Type B pancreatic cell (in vitro differentiated cells): Measurements from ENCODE around the gene SLC3A2. TPM values are rescaled to one million over a fixed set of nuclear protein-coding genes. Genes with fewer than 3 reads are reported as not detected.

Experiments
- DNase-seq: peaks from one replicate; pipeline ENCODE4 v3.0.0; 2021; ENCODE audit warnings: mixed read lengths; ENCODE audit not compliant: unreplicated experiment; ENCODE audit errors: extremely low spot score
- H3K27ac Mint-ChIP-seq: 2 replicates; pipeline ENCODE4 v1.8.0; 2021; ENCODE audit warnings: mild to moderate bottlenecking, mixed read lengths
- H3K27me3 Mint-ChIP-seq: 2 replicates; pipeline ENCODE4 v1.8.0; 2021; ENCODE audit warnings: mixed read lengths
- H3K36me3 Mint-ChIP-seq: 2 replicates; pipeline ENCODE4 v1.8.0; 2021; ENCODE audit warnings: mixed read lengths
- H3K4me1 Mint-ChIP-seq: one replicate; pipeline ENCODE4 v1.8.0; 2021; ENCODE audit warnings: mixed read lengths; ENCODE audit not compliant: unreplicated experiment
- H3K4me3 Mint-ChIP-seq: 2 replicates; pipeline ENCODE4 v1.8.0; 2021; ENCODE audit warnings: mild to moderate bottlenecking, mixed read lengths
- H3K9me3 Mint-ChIP-seq: 2 replicates; pipeline ENCODE4 v1.8.0; 2021; ENCODE audit warnings: mixed read lengths
- total RNA-seq: library from RNA; stranded (reverse); gene quantifications from 2 replicates; pipeline ENCODE4 v1.2.1, GENCODE V29; 2021; ENCODE audit warnings: low replicate concordance
- TF ChIP-seq, protein P1 (sequence below): fragments of 200-600 bp; sonication (generic); conservative IDR thresholded peaks from 2 replicates; pipeline ENCODE4 v1.5.0; 2021; ENCODE audit warnings: antibody characterized with exemption, mild to moderate bottlenecking

SLC3A2 gene
- total RNA-seq, 1 donor from 2014 or later, result 190 TPM

DNA sequence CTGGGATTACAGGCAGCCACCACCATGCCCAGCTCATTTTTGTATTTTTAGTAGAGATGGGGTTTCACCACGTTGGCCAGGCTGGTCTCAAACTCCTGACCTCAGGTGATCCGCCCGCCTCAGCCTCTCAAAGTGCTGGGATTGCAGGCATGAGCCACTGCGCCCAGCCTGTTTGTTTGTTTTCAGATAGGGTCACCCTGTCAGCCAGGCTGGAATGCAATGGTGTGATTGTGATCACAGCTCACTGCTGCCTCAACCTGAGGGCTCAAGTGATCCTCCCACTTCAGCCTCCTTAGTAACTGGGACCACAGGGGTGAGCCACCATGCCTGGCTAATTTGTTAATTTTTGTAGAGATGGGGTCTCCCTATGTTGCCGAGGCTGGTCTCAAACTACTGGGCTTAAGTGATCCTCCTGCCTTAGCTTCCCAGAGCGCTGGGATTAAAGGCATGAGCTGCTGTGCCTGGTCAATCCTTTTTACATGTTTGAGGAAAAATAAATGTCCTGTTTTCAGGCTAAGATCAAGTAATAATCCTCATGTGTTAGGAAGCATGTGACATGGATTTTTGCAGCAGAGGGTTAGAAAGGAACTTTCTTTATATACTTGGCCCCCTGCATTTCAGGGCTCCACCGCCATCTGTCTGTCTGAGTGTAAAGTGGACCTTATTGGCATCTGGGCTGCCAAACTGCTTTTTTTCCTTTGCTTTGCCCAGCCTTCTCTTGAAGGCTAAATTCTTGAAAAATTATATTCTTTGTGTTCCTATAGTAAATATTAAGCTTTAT lies 4.8 kb upstream of the SLC3A2 start:
- DNase-seq, result no peak
- Mint-ChIP-seq H3K27ac (no peak overlapping the region), H3K4me3 (no peak overlapping the region), H3K4me1 (peaks cover 16% of the 10 kb centered on the region), H3K27me3 (no peaks in the 10 kb centered on the region), H3K36me3 (peaks cover 6% of the 10 kb centered on the region), H3K9me3 (no peaks in the 10 kb centered on the region)
- TF ChIP-seq, protein P1, sequence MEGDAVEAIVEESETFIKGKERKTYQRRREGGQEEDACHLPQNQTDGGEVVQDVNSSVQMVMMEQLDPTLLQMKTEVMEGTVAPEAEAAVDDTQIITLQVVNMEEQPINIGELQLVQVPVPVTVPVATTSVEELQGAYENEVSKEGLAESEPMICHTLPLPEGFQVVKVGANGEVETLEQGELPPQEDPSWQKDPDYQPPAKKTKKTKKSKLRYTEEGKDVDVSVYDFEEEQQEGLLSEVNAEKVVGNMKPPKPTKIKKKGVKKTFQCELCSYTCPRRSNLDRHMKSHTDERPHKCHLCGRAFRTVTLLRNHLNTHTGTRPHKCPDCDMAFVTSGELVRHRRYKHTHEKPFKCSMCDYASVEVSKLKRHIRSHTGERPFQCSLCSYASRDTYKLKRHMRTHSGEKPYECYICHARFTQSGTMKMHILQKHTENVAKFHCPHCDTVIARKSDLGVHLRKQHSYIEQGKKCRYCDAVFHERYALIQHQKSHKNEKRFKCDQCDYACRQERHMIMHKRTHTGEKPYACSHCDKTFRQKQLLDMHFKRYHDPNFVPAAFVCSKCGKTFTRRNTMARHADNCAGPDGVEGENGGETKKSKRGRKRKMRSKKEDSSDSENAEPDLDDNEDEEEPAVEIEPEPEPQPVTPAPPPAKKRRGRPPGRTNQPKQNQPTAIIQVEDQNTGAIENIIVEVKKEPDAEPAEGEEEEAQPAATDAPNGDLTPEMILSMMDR, result no peak

DNA sequence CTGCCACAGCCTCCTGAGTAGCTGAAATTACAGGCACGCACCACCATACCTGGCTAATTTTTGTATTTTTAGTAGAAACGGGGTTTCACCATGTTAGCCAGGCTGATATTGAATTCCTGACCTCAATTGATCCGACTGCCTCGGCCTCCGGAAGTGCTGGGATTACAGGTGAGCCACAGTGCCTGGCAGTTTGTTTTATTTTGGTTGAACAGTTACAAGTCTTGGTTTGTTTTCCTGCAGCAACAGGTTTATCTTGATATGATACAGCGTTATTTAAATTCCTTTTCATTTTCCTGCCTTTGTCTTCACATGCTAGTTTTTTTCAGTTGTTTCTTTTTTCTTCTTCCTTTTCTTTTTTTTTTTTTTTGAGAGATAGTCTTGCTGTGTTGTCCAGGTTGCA lies 4.0 kb upstream of the SLC3A2 start:
- no peaks in the 10 kb centered on the region for H3K9me3 Mint-ChIP-seq
- peaks cover 18% of the 10 kb centered on the region for H3K4me1 Mint-ChIP-seq
- no peaks in the 10 kb centered on the region for H3K27me3 Mint-ChIP-seq
- TF ChIP-seq, protein P1, result no peak
- H3K36me3 Mint-ChIP-seq, result peaks cover 9% of the 10 kb centered on the region
- DNase-seq, result no peak
- H3K4me3 Mint-ChIP-seq, result no peak overlapping the region
- H3K27ac Mint-ChIP-seq, result peak overlapping the region; percentile 76

DNA sequence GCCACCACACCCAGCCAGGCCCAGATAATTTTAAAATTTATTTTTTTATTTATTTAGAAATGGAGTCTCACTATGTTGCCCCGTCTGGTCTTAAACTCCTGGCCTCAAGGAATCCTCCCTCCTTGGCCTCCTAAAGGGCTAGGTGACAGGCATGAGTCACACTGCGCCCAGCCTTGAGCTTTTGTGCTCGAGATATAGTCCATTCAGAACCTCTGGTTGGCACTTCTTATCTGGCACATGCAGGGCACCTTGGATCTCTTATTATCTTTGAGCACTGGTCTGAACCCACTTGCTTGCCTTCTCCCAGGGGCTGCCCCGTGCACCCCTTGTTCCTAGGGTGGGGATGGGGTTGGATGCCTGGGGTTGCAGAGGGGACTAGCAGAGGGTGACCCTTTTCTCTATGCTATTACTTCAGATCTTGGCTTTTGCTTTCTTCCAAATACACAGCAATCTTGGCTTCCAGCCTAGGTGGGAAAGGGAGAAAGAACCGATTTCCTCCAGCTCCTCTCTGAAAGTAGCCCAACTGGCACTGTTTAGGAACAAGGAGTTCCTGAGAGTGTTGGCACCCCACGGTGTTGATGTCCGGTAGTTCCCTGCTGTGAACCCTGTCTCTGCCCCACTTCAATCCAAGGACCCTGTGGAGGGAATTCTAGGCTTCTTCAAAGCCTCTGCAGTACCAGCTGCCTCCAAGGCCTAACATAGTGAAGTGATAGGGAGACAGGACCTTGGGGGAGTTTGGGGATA lies 1.3 kb upstream of the SLC3A2 start:
- Mint-ChIP-seq H3K27me3 (no peaks in the 10 kb centered on the region), H3K36me3 (peaks cover 30% of the 10 kb centered on the region), H3K4me1 (peaks cover 40% of the 10 kb centered on the region), H3K4me3 (peak overlapping the region; percentile 100), H3K27ac (peak overlapping the region; percentile 100), H3K9me3 (no peaks in the 10 kb centered on the region)
- TF ChIP-seq, protein P1, result no peak
- DNase-seq, result no peak

DNA sequence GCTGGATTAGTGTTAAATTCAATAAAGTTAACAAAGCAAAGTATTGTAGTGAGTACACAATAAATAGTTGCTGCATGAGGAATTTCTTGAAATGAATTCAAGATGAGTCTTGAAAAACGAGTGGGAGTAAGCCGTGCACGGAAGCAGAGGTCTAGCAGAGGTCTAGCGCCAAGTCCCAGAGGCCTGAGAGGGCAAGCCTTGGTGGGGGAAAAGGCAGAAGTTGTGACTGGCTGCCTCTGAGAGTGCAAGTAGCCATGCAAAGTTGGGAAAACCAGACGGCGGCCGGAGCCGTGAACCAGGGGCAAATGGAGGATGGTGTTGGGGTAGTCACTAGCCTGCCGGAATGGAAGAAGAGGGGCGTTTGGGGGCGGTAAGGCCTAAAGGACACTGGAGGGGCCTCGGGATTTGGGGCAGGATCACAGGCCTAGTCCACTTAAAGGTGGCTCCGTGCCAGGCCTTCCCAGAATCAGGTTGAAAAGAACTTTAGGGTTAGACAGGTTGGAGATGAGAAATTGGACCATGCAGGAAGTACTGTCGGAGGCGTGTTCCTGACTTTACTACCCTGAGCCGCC lies 379 bp upstream of the SLC3A2 start:
- H3K27ac Mint-ChIP-seq, result peak overlapping the region; percentile 100
- DNase-seq, result no peak
- H3K4me1 Mint-ChIP-seq, result peaks cover 45% of the 10 kb centered on the region
- H3K9me3 Mint-ChIP-seq, result no peaks in the 10 kb centered on the region
- H3K4me3 Mint-ChIP-seq, result peak overlapping the region; percentile 100
- H3K36me3 Mint-ChIP-seq, result peaks cover 35% of the 10 kb centered on the region
- no peaks in the 10 kb centered on the region for H3K27me3 Mint-ChIP-seq
- TF ChIP-seq, protein P1, result no peak

DNA sequence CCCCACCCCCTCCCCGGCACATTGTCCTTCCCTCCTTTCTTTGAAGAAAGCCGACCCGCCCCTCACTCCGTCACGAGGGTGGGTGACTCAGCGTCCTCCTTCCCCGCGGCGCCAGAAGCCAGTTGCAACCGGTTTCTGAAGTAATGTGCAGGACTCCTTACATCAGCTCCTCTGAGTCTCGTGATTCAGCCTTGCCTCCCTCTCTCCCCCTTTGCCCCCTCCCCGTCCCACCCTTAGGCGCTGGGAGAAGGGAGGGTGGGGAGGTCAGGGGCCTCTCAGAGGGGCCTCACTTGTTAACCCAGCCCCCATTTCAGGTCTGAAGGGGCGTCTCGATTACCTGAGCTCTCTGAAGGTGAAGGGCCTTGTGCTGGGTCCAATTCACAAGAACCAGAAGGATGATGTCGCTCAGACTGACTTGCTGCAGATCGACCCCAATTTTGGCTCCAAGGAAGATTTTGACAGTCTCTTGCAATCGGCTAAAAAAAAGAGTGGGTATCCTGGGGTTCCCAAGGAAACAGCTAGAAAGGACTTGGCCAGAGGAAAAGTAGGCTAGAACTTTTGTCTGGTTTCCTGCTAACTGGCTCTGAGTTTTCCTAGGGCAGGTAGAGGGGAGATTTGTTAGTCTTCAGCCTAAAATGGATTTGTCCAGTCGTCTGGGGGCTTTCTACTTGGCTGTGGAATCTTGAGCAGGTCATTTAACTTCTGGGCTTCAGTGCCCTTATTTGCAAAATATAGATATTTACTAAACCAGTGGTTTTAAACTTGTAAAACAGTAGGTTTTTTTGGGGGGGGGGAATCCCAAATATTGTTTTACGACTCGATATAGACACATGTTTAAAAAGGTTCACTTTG lies 1.1 kb downstream of the SLC3A2 start:
- Mint-ChIP-seq H3K27ac (peak overlapping the region; percentile 100), H3K36me3 (peaks cover 41% of the 10 kb centered on the region), H3K27me3 (no peaks in the 10 kb centered on the region), H3K9me3 (no peaks in the 10 kb centered on the region), H3K4me1 (peaks cover 49% of the 10 kb centered on the region), H3K4me3 (peak overlapping the region; percentile 100)
- DNase-seq, result peak; percentile 93
- TF ChIP-seq, protein P1, result no peak
